Glomerular visceral epithelial cell (primary cell): Measurements from ENCODE around the gene PPDPF.

ENCODE experiments used
- DNase-seq: peaks from one replicate; pipeline ENCODE4 v3.0.0-alpha.2; 2016; ENCODE audit errors: extremely low spot score

Gene PPDPF

GRCh38 chr20:63487781-63488241, 32.8 kb upstream of the PPDPF start:
- no peak for DNase-seq

GRCh38 chr20:63488315-63489251, 32.0 kb upstream of the PPDPF start:
- no peak for DNase-seq

- no peak for DNase-seq
Measured at GRCh38 chr20:63490416-63490815, 30.1 kb upstream of the PPDPF start.

- DNase-seq = no peak
Measured at GRCh38 chr20:63491078-63491477, 29.5 kb upstream of the PPDPF start.

GRCh38 chr20:63491635-63492230, 28.8 kb upstream of the PPDPF start:
- DNase-seq = no peak

- DNase-seq = no peak
Measured at GRCh38 chr20:63492518-63492917, 28.0 kb upstream of the PPDPF start.

GRCh38 chr20:63492982-63493381, 27.6 kb upstream of the PPDPF start:
- DNase-seq = no peak

GRCh38 chr20:63493563-63494020, 27.0 kb upstream of the PPDPF start:
- DNase-seq = no peak

GRCh38 chr20:63494084-63494419, 26.5 kb upstream of the PPDPF start:
- DNase-seq = no peak

- DNase-seq = no peak
Measured at GRCh38 chr20:63494420-63495166, 26.0 kb upstream of the PPDPF start.

- DNase-seq = no peak
Measured at GRCh38 chr20:63495167-63495720, 25.3 kb upstream of the PPDPF start.

- peak; percentile 54 for DNase-seq
Measured at GRCh38 chr20:63495741-63496595, 24.6 kb upstream of the PPDPF start.

GRCh38 chr20:63496596-63497120, 23.9 kb upstream of the PPDPF start:
- DNase-seq = no peak

- DNase-seq = no peak
Measured at GRCh38 chr20:63497138-63497945, 23.2 kb upstream of the PPDPF start.

GRCh38 chr20:63497946-63498935, 22.3 kb upstream of the PPDPF start:
- DNase-seq = peak; percentile 47

GRCh38 chr20:63498960-63499337, 21.6 kb upstream of the PPDPF start, which contains the start of gene EEF1A2:
Gene EEF1A2 (minus strand): TSS chr20:63499083. CDS start chr20:63497763, 1,320 bp downstream.
- DNase-seq = no peak

GRCh38 chr20:63499338-63499969, 21.1 kb upstream of the PPDPF start:
- no peak for DNase-seq
